Panc1 (cell line): Measurements from ENCODE around the gene PEG3.

Source experiments
- TF ChIP-seq, protein P1 (sequence below): fragments of 450-650 bp; IDR thresholded peaks from 2 replicates; pipeline ENCODE4 v1.5.1; 2017; ENCODE audit warnings: mild to moderate bottlenecking
- TF ChIP-seq, protein P2 (sequence below), 2 experiments: IDR thresholded peaks; 2 replicates each; pipeline ENCODE4 v1.6.1; 2011 to 2012; ENCODE audit warnings: low read depth in 2 of 2, control low read depth in 1 of 2, low read length in 1 of 2, mild to moderate bottlenecking in 1 of 2, moderate library complexity in 1 of 2; ENCODE audit not compliant: insufficient read depth in 1 of 2

DNA sequence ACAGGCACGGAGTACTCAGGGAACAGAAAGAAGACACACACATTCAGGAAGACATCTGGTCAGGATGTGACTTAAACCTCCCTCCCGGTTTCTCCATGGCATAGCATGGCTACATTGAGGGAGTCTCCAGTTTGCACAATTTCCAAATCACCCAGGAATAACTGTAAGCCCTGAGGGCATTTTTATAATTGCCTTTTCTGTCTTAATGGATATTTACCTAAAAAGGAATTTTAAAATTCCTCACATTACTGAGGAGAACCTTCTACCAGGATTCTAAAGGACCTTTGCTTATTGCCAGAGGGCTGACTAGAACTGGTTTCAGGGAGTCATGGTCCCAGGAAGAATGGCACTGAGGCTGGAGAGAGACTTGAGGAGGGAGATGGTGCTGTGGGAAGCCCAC, 21.4 kb downstream of the PEG3 start:
- TF ChIP-seq, protein P1, sequence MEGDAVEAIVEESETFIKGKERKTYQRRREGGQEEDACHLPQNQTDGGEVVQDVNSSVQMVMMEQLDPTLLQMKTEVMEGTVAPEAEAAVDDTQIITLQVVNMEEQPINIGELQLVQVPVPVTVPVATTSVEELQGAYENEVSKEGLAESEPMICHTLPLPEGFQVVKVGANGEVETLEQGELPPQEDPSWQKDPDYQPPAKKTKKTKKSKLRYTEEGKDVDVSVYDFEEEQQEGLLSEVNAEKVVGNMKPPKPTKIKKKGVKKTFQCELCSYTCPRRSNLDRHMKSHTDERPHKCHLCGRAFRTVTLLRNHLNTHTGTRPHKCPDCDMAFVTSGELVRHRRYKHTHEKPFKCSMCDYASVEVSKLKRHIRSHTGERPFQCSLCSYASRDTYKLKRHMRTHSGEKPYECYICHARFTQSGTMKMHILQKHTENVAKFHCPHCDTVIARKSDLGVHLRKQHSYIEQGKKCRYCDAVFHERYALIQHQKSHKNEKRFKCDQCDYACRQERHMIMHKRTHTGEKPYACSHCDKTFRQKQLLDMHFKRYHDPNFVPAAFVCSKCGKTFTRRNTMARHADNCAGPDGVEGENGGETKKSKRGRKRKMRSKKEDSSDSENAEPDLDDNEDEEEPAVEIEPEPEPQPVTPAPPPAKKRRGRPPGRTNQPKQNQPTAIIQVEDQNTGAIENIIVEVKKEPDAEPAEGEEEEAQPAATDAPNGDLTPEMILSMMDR: no peak
- TF ChIP-seq, protein P2, sequence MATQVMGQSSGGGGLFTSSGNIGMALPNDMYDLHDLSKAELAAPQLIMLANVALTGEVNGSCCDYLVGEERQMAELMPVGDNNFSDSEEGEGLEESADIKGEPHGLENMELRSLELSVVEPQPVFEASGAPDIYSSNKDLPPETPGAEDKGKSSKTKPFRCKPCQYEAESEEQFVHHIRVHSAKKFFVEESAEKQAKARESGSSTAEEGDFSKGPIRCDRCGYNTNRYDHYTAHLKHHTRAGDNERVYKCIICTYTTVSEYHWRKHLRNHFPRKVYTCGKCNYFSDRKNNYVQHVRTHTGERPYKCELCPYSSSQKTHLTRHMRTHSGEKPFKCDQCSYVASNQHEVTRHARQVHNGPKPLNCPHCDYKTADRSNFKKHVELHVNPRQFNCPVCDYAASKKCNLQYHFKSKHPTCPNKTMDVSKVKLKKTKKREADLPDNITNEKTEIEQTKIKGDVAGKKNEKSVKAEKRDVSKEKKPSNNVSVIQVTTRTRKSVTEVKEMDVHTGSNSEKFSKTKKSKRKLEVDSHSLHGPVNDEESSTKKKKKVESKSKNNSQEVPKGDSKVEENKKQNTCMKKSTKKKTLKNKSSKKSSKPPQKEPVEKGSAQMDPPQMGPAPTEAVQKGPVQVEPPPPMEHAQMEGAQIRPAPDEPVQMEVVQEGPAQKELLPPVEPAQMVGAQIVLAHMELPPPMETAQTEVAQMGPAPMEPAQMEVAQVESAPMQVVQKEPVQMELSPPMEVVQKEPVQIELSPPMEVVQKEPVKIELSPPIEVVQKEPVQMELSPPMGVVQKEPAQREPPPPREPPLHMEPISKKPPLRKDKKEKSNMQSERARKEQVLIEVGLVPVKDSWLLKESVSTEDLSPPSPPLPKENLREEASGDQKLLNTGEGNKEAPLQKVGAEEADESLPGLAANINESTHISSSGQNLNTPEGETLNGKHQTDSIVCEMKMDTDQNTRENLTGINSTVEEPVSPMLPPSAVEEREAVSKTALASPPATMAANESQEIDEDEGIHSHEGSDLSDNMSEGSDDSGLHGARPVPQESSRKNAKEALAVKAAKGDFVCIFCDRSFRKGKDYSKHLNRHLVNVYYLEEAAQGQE (IDR thresholded peaks at IDR 0.05; ENCODE audit: insufficient read depth in 1 of 2, low read depth in 2 of 2, low read length in 1 of 2): no peak
